OCI-LY3 (cell line): Measurements from ENCODE around the gene RND3.

Source experiments
- H2AFZ ChIP-seq: fragments of 200-600, 300-600 bp; shearing (Covaris generic); 2 replicates; pipeline ENCODE4 v1.6.0; 2014; ENCODE audit warnings: antibody characterized with exemption, low read depth, low read length
- H3K27ac ChIP-seq: fragments of 200-600, 300-600 bp; sonication (generic); 2 replicates; pipeline ENCODE4 v1.5.1; 2014; ENCODE audit warnings: mild to moderate bottlenecking, low read length, moderate library complexity, mixed read lengths
- H3K27me3 ChIP-seq: fragments of 200-600, 300-600 bp; sonication (generic); 2 replicates; pipeline ENCODE4 v1.6.1; 2014; ENCODE audit warnings: low read depth, low read length, mixed read lengths
- H3K36me3 ChIP-seq: fragments of 200-600, 300-600 bp; sonication (generic); replicated peaks from 2 replicates; pipeline ENCODE3; 2014; ENCODE audit warnings: low read depth, low read length, mixed read lengths
- H3K4me1 ChIP-seq: fragments of 300-600, 200-600 bp; sonication (generic); 2 replicates; pipeline ENCODE4 v1.6.1; 2014; ENCODE audit warnings: low read length, mixed read lengths
- H3K4me2 ChIP-seq: fragments of 200-600, 300-600 bp; sonication (generic); 2 replicates; pipeline ENCODE4 v1.6.1; 2014; ENCODE audit warnings: low read length, mixed read lengths
- H3K4me3 ChIP-seq: fragments of 300-600, 200-600 bp; sonication (generic); 2 replicates; pipeline ENCODE4 v1.5.1; 2014; ENCODE audit warnings: antibody characterized with exemption, mild to moderate bottlenecking, low read length, moderate library complexity
- H3K79me2 ChIP-seq: fragments of 300-600, 200-600 bp; shearing (Covaris generic); 2 replicates; pipeline ENCODE4 v1.6.1; 2014; ENCODE audit warnings: mild to moderate bottlenecking, low read length, mixed read lengths
- H3K9ac ChIP-seq: fragments of 300-600, 200-600 bp; shearing (Covaris generic); 2 replicates; pipeline ENCODE4 v1.6.0; 2014; ENCODE audit warnings: mild to moderate bottlenecking, low read length, moderate library complexity
- H3K9me3 ChIP-seq: fragments of 200-600, 300-600 bp; shearing (Covaris generic); 2 replicates; pipeline ENCODE4 v1.6.1; 2014; ENCODE audit warnings: low read length, mixed read lengths; ENCODE audit not compliant: insufficient read depth
- H4K20me1 ChIP-seq: fragments of 200-600, 300-600 bp; sonication (generic); 2 replicates; pipeline ENCODE4 v1.6.1; 2016; ENCODE audit warnings: low read length, mixed read lengths; ENCODE audit not compliant: insufficient read depth
- EZH2phosphoT487 ChIP-seq: fragments of 200-600 bp; shearing (Covaris generic); IDR thresholded peaks from 2 replicates; pipeline ENCODE4 v1.6.1; 2018; ENCODE audit warnings: antibody characterized with exemption, mixed run types, low read depth
- TF ChIP-seq, protein P1 (sequence below): fragments of 200-600, 300-600 bp; sonication (generic); IDR thresholded peaks from 2 replicates; pipeline ENCODE4 v1.5.1; 2014; ENCODE audit warnings: antibody characterized with exemption, low read length, low read depth

RND3 gene

DNA sequence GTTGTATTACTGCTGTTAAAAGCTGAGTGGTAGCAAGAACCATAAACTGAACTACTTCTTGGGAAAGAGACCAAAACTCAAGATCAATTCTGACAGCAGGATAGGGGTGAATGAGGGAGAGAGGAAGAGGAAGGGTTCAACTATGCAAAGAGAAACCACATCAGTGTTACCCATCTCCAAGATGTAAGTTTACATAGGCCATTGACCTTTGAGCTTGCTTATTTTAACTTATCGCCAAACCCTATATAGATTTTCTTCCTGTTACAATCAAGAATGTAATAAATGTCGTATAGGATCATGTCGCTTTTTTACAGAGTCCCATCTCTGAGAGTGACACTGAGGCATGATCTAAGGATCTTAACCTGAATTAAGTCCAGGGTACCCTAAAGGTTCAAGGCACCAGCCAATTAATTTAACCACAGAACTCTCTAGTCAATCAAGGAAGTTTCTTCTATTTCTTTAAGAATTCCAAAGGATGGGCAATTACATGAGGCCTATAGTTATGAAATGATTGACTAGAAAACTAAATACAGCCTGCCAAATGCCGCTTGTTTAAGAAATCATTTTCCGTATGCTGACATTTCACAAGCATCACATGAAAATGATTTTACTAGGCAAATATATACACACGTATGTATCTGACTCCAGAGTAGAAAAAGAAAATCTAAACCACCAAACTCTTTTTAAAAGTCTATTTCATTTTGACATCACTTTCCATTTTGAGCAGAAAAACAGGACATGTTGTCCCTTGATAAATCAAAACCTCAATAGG, 11.8 kb downstream of the RND3 start:
- Histone ChIP-seq H3K4me2 (no peak overlapping the region), H3K36me3 (no peaks in the 10 kb centered on the region), H3K27me3 (peaks cover 4% of the 10 kb centered on the region), H3K27ac (no peak overlapping the region), H3K79me2 (no peaks in the 10 kb centered on the region), H3K9ac (no peak overlapping the region), H4K20me1 (no peaks in the 10 kb centered on the region), H3K9me3 (no peaks in the 10 kb centered on the region), H2AFZ (no peak overlapping the region), H3K4me1 (peaks cover 19% of the 10 kb centered on the region), H3K4me3 (no peak overlapping the region)
- TF ChIP-seq, protein P1, sequence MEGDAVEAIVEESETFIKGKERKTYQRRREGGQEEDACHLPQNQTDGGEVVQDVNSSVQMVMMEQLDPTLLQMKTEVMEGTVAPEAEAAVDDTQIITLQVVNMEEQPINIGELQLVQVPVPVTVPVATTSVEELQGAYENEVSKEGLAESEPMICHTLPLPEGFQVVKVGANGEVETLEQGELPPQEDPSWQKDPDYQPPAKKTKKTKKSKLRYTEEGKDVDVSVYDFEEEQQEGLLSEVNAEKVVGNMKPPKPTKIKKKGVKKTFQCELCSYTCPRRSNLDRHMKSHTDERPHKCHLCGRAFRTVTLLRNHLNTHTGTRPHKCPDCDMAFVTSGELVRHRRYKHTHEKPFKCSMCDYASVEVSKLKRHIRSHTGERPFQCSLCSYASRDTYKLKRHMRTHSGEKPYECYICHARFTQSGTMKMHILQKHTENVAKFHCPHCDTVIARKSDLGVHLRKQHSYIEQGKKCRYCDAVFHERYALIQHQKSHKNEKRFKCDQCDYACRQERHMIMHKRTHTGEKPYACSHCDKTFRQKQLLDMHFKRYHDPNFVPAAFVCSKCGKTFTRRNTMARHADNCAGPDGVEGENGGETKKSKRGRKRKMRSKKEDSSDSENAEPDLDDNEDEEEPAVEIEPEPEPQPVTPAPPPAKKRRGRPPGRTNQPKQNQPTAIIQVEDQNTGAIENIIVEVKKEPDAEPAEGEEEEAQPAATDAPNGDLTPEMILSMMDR, result no peak
- no peak for TF ChIP-seq EZH2phosphoT487

DNA sequence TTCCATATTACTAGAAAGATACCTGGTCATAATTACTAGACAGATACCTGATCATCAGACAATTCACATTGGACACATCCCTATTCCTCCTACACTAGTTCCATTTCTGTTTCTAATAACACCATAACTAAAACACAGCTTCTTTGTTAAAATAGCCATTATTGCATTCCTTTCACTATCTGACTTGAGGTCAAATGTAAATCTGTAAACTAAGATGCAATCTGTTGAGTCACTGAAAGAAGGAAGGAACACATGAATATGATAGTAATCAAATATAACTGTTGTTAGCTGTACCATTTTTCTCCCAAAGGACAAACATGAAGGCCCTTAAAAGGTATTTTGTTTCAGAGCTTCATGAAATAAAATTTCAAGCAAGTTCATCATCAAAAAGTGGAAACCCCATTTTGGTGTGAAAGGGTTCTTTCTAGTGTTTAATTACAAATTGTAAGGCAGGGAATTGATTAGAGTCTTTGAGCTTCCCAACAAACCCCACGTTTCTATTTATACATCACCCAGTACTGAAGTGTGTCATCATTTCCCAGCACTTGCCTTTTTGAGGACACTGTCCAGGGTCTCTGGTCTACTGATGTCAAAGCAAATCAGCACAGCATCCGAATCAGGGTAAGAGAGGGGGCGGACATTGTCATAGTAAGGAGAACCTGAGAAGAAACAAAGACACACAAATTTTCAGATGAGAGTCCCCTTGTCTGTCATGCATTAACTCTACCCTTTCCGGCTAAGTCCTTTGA, 13.0 kb downstream of the RND3 start:
- H3K4me1 ChIP-seq, result peaks cover 18% of the 10 kb centered on the region
- TF ChIP-seq EZH2phosphoT487, result no peak
- TF ChIP-seq, protein P1, result no peak
- H3K27me3 ChIP-seq, result peaks cover 4% of the 10 kb centered on the region
- H3K9ac ChIP-seq, result no peak overlapping the region
- H3K79me2 ChIP-seq, result no peaks in the 10 kb centered on the region
- H3K4me3 ChIP-seq, result no peak overlapping the region
- no peak overlapping the region for H2AFZ ChIP-seq
- no peaks in the 10 kb centered on the region for H3K9me3 ChIP-seq
- no peaks in the 10 kb centered on the region for H4K20me1 ChIP-seq
- no peaks in the 10 kb centered on the region for H3K36me3 ChIP-seq
- H3K27ac ChIP-seq, result no peak overlapping the region
- H3K4me2 ChIP-seq, result no peak overlapping the region

DNA sequence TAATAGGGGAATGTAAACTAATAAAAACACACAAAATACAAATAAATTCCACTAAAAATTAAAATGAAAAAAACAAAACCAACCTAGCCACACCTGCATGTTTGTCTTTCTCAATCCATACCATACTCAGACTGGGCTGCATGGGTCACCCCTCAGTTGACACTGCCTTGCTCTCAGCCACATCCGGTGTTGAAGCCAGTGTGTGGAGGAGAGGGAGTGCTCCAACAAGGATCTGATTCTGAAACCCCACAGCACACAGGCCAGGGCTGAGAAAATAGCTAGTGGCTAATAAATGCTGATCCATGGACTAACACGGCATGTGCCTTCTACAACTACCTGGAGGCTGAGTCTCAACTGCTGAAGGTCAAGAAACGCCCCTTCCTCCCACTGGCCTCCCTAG, 13.7 kb downstream of the RND3 start:
- H3K27me3 ChIP-seq, result peaks cover 4% of the 10 kb centered on the region
- peaks cover 16% of the 10 kb centered on the region for H3K4me1 ChIP-seq

GRCh38 chr2:150472511-150472899, 15.0 kb downstream of the RND3 start:
- Histone ChIP-seq H3K27ac (no peak overlapping the region), H3K27me3 (peaks cover 2% of the 10 kb centered on the region), H3K4me1 (peaks cover 4% of the 10 kb centered on the region), H3K9ac (no peak overlapping the region), H3K4me2 (no peak overlapping the region), H3K36me3 (no peaks in the 10 kb centered on the region), H4K20me1 (no peaks in the 10 kb centered on the region), H3K9me3 (no peaks in the 10 kb centered on the region), H3K4me3 (no peak overlapping the region), H2AFZ (no peak overlapping the region), H3K79me2 (no peaks in the 10 kb centered on the region)
- TF ChIP-seq, protein P1, result no peak
- TF ChIP-seq EZH2phosphoT487, result no peak

More for the DNA sequence above, 13.7 kb downstream of the RND3 start:
- Histone ChIP-seq H3K4me2 (no peak overlapping the region), H3K79me2 (no peaks in the 10 kb centered on the region), H3K27ac (no peak overlapping the region), H3K36me3 (no peaks in the 10 kb centered on the region), H3K9ac (no peak overlapping the region), H3K4me3 (no peak overlapping the region), H2AFZ (no peak overlapping the region), H3K9me3 (no peaks in the 10 kb centered on the region), H4K20me1 (no peaks in the 10 kb centered on the region)
- TF ChIP-seq EZH2phosphoT487, result no peak
- TF ChIP-seq, protein P1, result no peak
